Endodermal cell (in vitro differentiated cells): ENCODE measurements around the gene SUN1. TPM values are rescaled to one million over a fixed set of nuclear protein-coding genes. Genes with fewer than 3 reads are reported as not detected.

Experiments
- DNase-seq: peaks from one replicate; pipeline ENCODE4 v3.0.0-alpha.2; 2017
- H3K27ac ChIP-seq: 2 replicates; pipeline ENCODE4 v1.5.1; 2013; ENCODE audit warnings: mild to moderate bottlenecking, low read depth, low read length, moderate library complexity
- H3K27me3 ChIP-seq: 2 replicates; pipeline ENCODE4 v1.6.1; 2013; ENCODE audit warnings: mild to moderate bottlenecking, low read length, moderate library complexity; ENCODE audit not compliant: insufficient read depth, control insufficient read depth, poor library complexity, severe bottlenecking
- H3K36me3 ChIP-seq: 2 replicates; pipeline ENCODE4 v1.7.0; 2013; ENCODE audit warnings: mild to moderate bottlenecking, low read length, moderate library complexity; ENCODE audit not compliant: control insufficient read depth, insufficient read depth
- H3K4me1 ChIP-seq: one replicate; pipeline ENCODE4 v1.7.0; 2013; ENCODE audit warnings: low read length; ENCODE audit not compliant: control insufficient read depth, insufficient read depth
- H3K4me3 ChIP-seq: 2 replicates; pipeline ENCODE4 v1.5.1; 2013; ENCODE audit warnings: mild to moderate bottlenecking, low read length, moderate library complexity
- H3K9ac ChIP-seq: 2 replicates; pipeline ENCODE4 v1.6.1; 2013; ENCODE audit warnings: mild to moderate bottlenecking, low read length, moderate library complexity; ENCODE audit not compliant: poor library complexity, severe bottlenecking; ENCODE audit errors: extremely low read depth
- H3K9me3 ChIP-seq: 2 replicates; pipeline ENCODE4 v1.6.1; 2013; ENCODE audit warnings: mild to moderate bottlenecking, low read length, moderate library complexity; ENCODE audit not compliant: control insufficient read depth
- H3K27ac Mint-ChIP-seq: 2 replicates; pipeline ENCODE4 v1.8.0; 2020; ENCODE audit warnings: mixed read lengths
- H3K27me3 Mint-ChIP-seq: 2 replicates; pipeline ENCODE4 v1.8.0; 2021; ENCODE audit warnings: mild to moderate bottlenecking, mixed read lengths; ENCODE audit not compliant: insufficient read depth
- H3K36me3 Mint-ChIP-seq: 2 replicates; pipeline ENCODE4 v1.8.0; 2020; ENCODE audit warnings: low read depth, mixed read lengths
- H3K4me1 Mint-ChIP-seq: 2 replicates; pipeline ENCODE4 v1.8.0; 2020; ENCODE audit warnings: mixed read lengths
- H3K4me3 Mint-ChIP-seq: 2 replicates; pipeline ENCODE4 v1.8.0; 2020; ENCODE audit warnings: mild to moderate bottlenecking, moderate library complexity, mixed read lengths
- H3K9me3 Mint-ChIP-seq: 2 replicates; pipeline ENCODE4 v1.8.0; 2020; ENCODE audit warnings: mild to moderate bottlenecking, mixed read lengths
- CTCF ChIP-seq: fragments of 200-600 bp; sonication (generic); conservative IDR thresholded peaks from 2 replicates; pipeline ENCODE4 v1.5.0; 2021; ENCODE audit warnings: antibody characterized with exemption, mild to moderate bottlenecking
- WGBS, 2 experiments: methylation state at CpG; one replicate each; pipeline versions ENCODE4 v1.1.5 to v1.1.7; 2013; ENCODE audit warnings: missing lambda C conversion rate in 2 of 2, mixed read lengths in 1 of 2; ENCODE audit not compliant: insufficient coverage in 1 of 2, insufficient read length in 1 of 2; 5-methylcytosine and 5-hydroxymethylcytosine counted together
- total RNA-seq, 2 donors: library from RNA; stranded (reverse); fragmentation: NEBNext Ultra II Directional in 1 of 2; extraction: Animal tissue kit (Norgen Biotek cat#: 25700) in 1 of 2; gene quantifications; 2 replicates in 1 of 2; 3 replicates in 1 of 2; pipeline ENCODE4 v1.2.1, GENCODE V29; 2021

SUN1 gene
- total RNA-seq, 2 donors from 2014 or later, result 133 to 136 TPM

- no peaks in the 10 kb centered on the region for H3K9me3 ChIP-seq
Measured at GRCh38 chr7:849781-850180, 17.5 kb downstream of the SUN1 start.

GRCh38 chr7:851204-851603, 18.9 kb downstream of the SUN1 start:
- H3K4me3 Mint-ChIP-seq, result no peak overlapping the region
- no peaks in the 10 kb centered on the region for H3K4me1 Mint-ChIP-seq
- Histone ChIP-seq H3K9ac (no peak overlapping the region), H3K4me3 (no peak overlapping the region), H3K27me3 (no peaks in the 10 kb centered on the region), H3K27ac (no peak overlapping the region), H3K36me3 (peaks cover 66% of the 10 kb centered on the region), H3K9me3 (no peaks in the 10 kb centered on the region), H3K4me1 (no peaks in the 10 kb centered on the region)
- no peak for DNase-seq
- H3K27ac Mint-ChIP-seq, result no peak overlapping the region
- no peak for TF ChIP-seq CTCF
- H3K27me3 Mint-ChIP-seq, result no peaks in the 10 kb centered on the region
- H3K9me3 Mint-ChIP-seq, result peaks cover 4% of the 10 kb centered on the region
- 91% methylated on average over 14 of the region's 14 CpGs for WGBS, 2 experiments
- H3K36me3 Mint-ChIP-seq, result peaks cover 66% of the 10 kb centered on the region

More at GRCh38 chr7:849781-850180, 17.5 kb downstream of the SUN1 start:
- no peak for TF ChIP-seq CTCF
- Histone ChIP-seq H3K9ac (no peak overlapping the region), H3K4me3 (no peak overlapping the region), H3K27me3 (no peaks in the 10 kb centered on the region), H3K27ac (no peak overlapping the region), H3K36me3 (peaks cover 74% of the 10 kb centered on the region), H3K4me1 (no peaks in the 10 kb centered on the region)
- H3K27me3 Mint-ChIP-seq, result no peaks in the 10 kb centered on the region
- no peak overlapping the region for H3K4me3 Mint-ChIP-seq
- H3K4me1 Mint-ChIP-seq, result no peaks in the 10 kb centered on the region
- WGBS, 2 experiments, result 94 to 95% methylated on average over 19 of the region's 19 CpGs
- H3K27ac Mint-ChIP-seq, result no peak overlapping the region
- H3K36me3 Mint-ChIP-seq, result peaks cover 68% of the 10 kb centered on the region
- H3K9me3 Mint-ChIP-seq, result peaks cover 4% of the 10 kb centered on the region
- DNase-seq, result no peak

GRCh38 chr7:853366-854117, 21.3 kb downstream of the SUN1 start:
- peaks cover 71% of the 10 kb centered on the region for H3K36me3 Mint-ChIP-seq
- Histone ChIP-seq H3K27me3 (no peaks in the 10 kb centered on the region), H3K9me3 (no peaks in the 10 kb centered on the region), H3K9ac (no peak overlapping the region), H3K4me3 (no peak overlapping the region), H3K36me3 (peaks cover 75% of the 10 kb centered on the region), H3K4me1 (no peaks in the 10 kb centered on the region), H3K27ac (no peak overlapping the region)
- no peaks in the 10 kb centered on the region for H3K27me3 Mint-ChIP-seq
- no peaks in the 10 kb centered on the region for H3K4me1 Mint-ChIP-seq
- H3K9me3 Mint-ChIP-seq, result no peaks in the 10 kb centered on the region
- no peak overlapping the region for H3K4me3 Mint-ChIP-seq
- DNase-seq, result no peak
- H3K27ac Mint-ChIP-seq, result no peak overlapping the region
- no peak for TF ChIP-seq CTCF
- WGBS, 2 experiments, result 89 to 92% methylated on average over 27 to 33 of the region's 33 CpGs
